ENCODE results near the gene SRM. TPM values are rescaled to one million over a fixed set of nuclear protein-coding genes. Genes with fewer than 3 reads are reported as not detected.
A peak's percentile ranks its signal among the peaks of the same experiment; 100 is the strongest.

SRM gene
- total RNA-seq, 1 donor, result 21.0 TPM

DNA sequence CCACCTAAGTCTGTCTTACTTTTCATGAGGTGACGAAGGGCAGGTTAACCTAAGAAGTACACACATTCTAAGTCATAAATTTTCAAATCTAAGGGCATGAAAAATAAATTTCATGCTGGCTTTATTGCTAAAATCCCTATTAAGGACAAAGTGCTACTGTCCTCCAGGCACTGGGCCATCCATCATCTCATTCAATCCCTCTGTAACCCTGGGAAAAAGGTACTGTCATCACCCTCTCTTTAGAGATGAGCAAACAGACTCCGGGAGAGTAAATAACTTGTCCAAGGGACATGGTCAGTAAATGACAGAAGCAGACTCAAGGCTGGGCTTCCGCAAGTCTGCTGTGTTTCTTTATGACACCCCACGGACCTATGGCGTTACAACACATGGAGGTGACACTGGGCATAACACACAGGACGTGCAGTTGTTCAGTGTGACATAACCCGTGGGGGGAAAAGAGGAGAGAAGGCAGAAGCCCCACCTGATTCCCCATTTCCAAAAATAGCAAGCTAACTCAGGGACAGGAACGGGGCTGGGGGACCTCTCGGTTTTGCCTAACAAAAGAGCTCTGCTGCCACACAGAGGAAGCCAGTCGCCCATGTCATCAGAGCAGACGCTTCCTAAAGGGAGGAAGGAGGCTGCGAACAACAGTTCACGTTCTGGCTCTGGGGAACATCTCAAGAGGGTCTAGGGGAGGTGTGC, 12.5 kb upstream of the SRM start:
- peak; percentile 27 for DNase-seq (ENCODE audit: insufficient read length, low spot score, missing footprints)
- Histone ChIP-seq H3K4me1 (ENCODE audit: insufficient read depth, low read length) (no peaks in the 10 kb centered on the region), H3K27me3 (ENCODE audit: insufficient read depth, low read length) (no peaks in the 10 kb centered on the region), H4K20me1 (ENCODE audit: insufficient read depth, low read length) (no peaks in the 10 kb centered on the region), H3K27ac (ENCODE audit: low read depth, low read length) (no peak overlapping the region), H3K36me3 (ENCODE audit: insufficient read depth, low read length) (peaks cover 76% of the 10 kb centered on the region), H2AFZ (ENCODE audit: low read length) (no peak overlapping the region), H3K79me2 (ENCODE audit: insufficient read depth, low read length) (no peaks in the 10 kb centered on the region), H3K9me3 (ENCODE audit: low read depth, low read length) (no peaks in the 10 kb centered on the region), H3K4me2 (ENCODE audit: insufficient read depth, low read length) (no peak overlapping the region), H3K4me3 (ENCODE audit: insufficient read depth, low read length) (no peak overlapping the region)
- TF ChIP-seq, protein P1, sequence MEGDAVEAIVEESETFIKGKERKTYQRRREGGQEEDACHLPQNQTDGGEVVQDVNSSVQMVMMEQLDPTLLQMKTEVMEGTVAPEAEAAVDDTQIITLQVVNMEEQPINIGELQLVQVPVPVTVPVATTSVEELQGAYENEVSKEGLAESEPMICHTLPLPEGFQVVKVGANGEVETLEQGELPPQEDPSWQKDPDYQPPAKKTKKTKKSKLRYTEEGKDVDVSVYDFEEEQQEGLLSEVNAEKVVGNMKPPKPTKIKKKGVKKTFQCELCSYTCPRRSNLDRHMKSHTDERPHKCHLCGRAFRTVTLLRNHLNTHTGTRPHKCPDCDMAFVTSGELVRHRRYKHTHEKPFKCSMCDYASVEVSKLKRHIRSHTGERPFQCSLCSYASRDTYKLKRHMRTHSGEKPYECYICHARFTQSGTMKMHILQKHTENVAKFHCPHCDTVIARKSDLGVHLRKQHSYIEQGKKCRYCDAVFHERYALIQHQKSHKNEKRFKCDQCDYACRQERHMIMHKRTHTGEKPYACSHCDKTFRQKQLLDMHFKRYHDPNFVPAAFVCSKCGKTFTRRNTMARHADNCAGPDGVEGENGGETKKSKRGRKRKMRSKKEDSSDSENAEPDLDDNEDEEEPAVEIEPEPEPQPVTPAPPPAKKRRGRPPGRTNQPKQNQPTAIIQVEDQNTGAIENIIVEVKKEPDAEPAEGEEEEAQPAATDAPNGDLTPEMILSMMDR (IDR thresholded peaks at IDR 0.05; ENCODE audit: extremely low read depth, low read depth, low read length), result no peak

DNA sequence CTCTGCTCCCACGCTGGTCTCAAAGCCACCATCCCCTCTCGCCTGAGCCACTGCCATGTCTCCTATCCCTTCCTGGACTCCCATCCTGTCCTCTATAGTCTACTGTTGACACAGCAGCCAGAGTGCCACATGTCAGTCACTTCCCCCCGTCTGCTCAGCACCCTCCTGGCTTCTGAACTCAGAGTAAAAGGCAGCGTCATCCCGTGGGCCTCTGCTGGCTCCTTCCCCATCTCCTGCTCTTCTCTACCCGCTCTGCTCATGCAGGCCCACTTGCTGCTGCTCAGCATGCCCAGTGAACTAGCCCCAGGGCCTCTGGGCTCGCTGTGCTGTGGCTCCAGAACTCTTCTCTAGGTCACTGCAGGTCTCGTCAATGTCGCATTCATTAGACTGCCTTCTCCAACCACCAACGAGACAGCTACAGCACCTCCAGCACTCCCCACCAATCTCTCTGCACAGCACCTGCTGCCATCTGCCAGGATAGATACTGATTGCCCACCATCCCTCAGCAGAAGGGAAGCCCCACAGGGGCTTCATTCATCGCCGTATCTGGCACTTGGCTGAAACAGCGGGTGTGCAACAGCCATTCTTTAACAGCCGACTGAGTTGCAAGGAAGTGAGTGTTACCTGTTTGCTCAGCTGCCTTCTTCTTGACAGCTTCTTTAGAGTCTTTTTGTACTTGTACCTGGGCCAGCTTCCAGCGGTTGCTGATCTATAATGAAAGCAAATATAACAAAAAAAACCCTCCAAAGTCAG, 11.8 kb upstream of the SRM start:
- H3K9me3 ChIP-seq (ENCODE audit: low read depth, low read length), result no peaks in the 10 kb centered on the region
- peak; percentile 22 for DNase-seq (ENCODE audit: insufficient read length, low spot score, missing footprints)
- no peak overlapping the region for H2AFZ ChIP-seq (ENCODE audit: low read length)
- H4K20me1 ChIP-seq (ENCODE audit: insufficient read depth, low read length), result no peaks in the 10 kb centered on the region
- no peaks in the 10 kb centered on the region for H3K27me3 ChIP-seq (ENCODE audit: insufficient read depth, low read length)
- no peaks in the 10 kb centered on the region for H3K4me1 ChIP-seq (ENCODE audit: insufficient read depth, low read length)
- H3K36me3 ChIP-seq (ENCODE audit: insufficient read depth, low read length), result peaks cover 73% of the 10 kb centered on the region
- H3K4me3 ChIP-seq (ENCODE audit: insufficient read depth, low read length), result no peak overlapping the region
- H3K4me2 ChIP-seq (ENCODE audit: insufficient read depth, low read length), result no peak overlapping the region
- TF ChIP-seq, protein P1 (IDR thresholded peaks at IDR 0.05; ENCODE audit: extremely low read depth, low read depth, low read length), result no peak
- no peaks in the 10 kb centered on the region for H3K79me2 ChIP-seq (ENCODE audit: insufficient read depth, low read length)
- no peak overlapping the region for H3K27ac ChIP-seq (ENCODE audit: low read depth, low read length)

DNA sequence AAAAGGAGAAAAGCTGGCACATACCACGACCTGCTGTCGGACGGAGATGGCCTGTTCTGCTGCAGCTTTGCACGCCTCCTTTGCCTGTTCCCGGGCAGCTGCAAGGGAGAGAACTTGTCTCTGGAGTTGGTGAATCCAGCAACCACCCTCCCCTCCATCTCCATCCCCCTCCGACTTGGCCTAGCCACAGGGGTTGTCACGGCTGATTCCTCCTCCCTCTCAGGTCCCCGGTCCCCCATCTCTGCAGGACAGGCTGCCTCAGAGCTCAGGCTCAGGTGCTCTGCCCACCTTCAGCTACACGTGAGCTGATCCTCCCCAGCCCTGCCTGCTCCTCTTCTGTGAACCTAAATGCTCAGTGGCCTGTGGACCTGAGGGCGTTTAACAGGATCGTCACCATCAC, 11.1 kb upstream of the SRM start:
- H3K36me3 ChIP-seq (ENCODE audit: insufficient read depth, low read length), result peaks cover 72% of the 10 kb centered on the region
- DNase-seq (ENCODE audit: insufficient read length, low spot score, missing footprints), result peak; percentile 13

More for the DNA sequence above, 11.1 kb upstream of the SRM start:
- no peak overlapping the region for H3K4me2 ChIP-seq (ENCODE audit: insufficient read depth, low read length)
- TF ChIP-seq, protein P1 (IDR thresholded peaks at IDR 0.05; ENCODE audit: extremely low read depth, low read depth, low read length), result no peak
- H3K4me1 ChIP-seq (ENCODE audit: insufficient read depth, low read length), result no peaks in the 10 kb centered on the region
- H3K9me3 ChIP-seq (ENCODE audit: low read depth, low read length), result no peaks in the 10 kb centered on the region
- H3K4me3 ChIP-seq (ENCODE audit: insufficient read depth, low read length), result no peak overlapping the region
- H3K27me3 ChIP-seq (ENCODE audit: insufficient read depth, low read length), result no peaks in the 10 kb centered on the region
- H3K79me2 ChIP-seq (ENCODE audit: insufficient read depth, low read length), result no peaks in the 10 kb centered on the region
- H2AFZ ChIP-seq (ENCODE audit: low read length), result no peak overlapping the region
- H3K27ac ChIP-seq (ENCODE audit: low read depth, low read length), result no peak overlapping the region
- no peaks in the 10 kb centered on the region for H4K20me1 ChIP-seq (ENCODE audit: insufficient read depth, low read length)

Measured in osteoblast (primary cell).